Astrocyte (in vitro differentiated cells and primary cell): Measurements from ENCODE around the gene TMEM108.

Experiments used
- EZH2 ChIP-seq: IDR thresholded peaks from 2 replicates; pipeline ENCODE4 v1.6.1; 2012; ENCODE audit warnings: mild to moderate bottlenecking, low read length, inconsistent platforms; ENCODE audit not compliant: insufficient read depth
- TF ChIP-seq, protein P1 (sequence below): IDR thresholded peaks from 2 replicates; pipeline ENCODE4 v1.5.1; 2011; ENCODE audit warnings: low read depth, mild to moderate bottlenecking, inconsistent platforms, low read length, moderate library complexity; ENCODE audit not compliant: insufficient read depth

DNA sequence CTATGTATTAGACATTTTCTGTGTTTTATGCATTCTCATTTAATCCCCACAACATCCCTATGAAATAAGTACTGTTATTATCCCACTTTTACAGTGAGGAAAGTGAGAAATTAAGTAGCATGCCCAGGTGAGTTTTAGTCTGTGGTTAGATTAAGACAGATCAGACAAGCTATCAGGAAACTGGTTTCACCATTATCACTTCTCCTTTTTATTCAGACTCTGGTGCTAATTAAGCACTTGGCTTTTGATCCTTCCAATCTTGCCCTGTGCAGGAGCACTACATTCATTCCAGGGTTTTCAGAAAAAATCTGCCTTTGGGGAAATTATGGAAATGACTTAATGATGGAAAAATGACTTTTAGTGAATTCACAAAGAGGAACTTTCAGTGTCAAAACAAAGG, 115.2 kb downstream of the TMEM108 start:
- TF ChIP-seq, protein P1, sequence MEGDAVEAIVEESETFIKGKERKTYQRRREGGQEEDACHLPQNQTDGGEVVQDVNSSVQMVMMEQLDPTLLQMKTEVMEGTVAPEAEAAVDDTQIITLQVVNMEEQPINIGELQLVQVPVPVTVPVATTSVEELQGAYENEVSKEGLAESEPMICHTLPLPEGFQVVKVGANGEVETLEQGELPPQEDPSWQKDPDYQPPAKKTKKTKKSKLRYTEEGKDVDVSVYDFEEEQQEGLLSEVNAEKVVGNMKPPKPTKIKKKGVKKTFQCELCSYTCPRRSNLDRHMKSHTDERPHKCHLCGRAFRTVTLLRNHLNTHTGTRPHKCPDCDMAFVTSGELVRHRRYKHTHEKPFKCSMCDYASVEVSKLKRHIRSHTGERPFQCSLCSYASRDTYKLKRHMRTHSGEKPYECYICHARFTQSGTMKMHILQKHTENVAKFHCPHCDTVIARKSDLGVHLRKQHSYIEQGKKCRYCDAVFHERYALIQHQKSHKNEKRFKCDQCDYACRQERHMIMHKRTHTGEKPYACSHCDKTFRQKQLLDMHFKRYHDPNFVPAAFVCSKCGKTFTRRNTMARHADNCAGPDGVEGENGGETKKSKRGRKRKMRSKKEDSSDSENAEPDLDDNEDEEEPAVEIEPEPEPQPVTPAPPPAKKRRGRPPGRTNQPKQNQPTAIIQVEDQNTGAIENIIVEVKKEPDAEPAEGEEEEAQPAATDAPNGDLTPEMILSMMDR, result no peak
- no peak for TF ChIP-seq EZH2
